Effector CD8-positive, alpha-beta T cell (primary cell): ENCODE results near the gene INTS1.
A peak's percentile ranks its signal among the peaks of the same experiment; 100 is the strongest.

Experiments
- DNase-seq: peaks from one replicate; lab custom pipeline; 2025; lab: John Stamatoyannopoulos, UW

Gene INTS1

GRCh38 chr7:1486571-1486970, 17.6 kb downstream of the INTS1 start:
- no peak for DNase-seq

GRCh38 chr7:1485156-1485555, 19.0 kb downstream of the INTS1 start:
- no peak for DNase-seq

GRCh38 chr7:1484569-1484968, 19.6 kb downstream of the INTS1 start:
- no peak for DNase-seq

- DNase-seq, result no peak
These were observed 20.4 kb downstream of the INTS1 start for GRCh38 chr7:1483536-1484505.

- no peak for DNase-seq
These were observed 21.1 kb downstream of the INTS1 start for GRCh38 chr7:1483079-1483478.

DNA sequence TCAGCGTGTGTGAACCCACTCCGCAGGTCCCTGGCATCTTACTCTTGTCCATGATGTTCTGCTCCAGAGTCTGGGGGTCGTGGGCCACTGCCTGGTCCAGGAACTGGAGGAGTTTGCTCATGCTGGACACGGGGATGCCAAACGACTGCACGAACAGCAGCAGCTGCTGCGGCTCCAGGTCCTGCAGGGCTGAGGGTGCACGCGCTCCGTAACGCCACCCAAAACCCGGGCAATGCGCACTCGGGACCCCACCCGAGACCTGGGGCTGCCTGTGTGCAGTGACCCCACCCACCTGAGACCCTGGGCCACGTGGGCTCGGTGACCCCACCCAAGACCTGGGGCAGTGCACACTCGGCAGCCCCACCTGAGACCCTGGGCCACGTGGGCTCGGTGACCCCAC, 22.9 kb downstream of the INTS1 start:
- DNase-seq, result no peak

- DNase-seq, result no peak
These were observed 23.5 kb downstream of the INTS1 start for GRCh38 chr7:1480670-1481069.

DNA sequence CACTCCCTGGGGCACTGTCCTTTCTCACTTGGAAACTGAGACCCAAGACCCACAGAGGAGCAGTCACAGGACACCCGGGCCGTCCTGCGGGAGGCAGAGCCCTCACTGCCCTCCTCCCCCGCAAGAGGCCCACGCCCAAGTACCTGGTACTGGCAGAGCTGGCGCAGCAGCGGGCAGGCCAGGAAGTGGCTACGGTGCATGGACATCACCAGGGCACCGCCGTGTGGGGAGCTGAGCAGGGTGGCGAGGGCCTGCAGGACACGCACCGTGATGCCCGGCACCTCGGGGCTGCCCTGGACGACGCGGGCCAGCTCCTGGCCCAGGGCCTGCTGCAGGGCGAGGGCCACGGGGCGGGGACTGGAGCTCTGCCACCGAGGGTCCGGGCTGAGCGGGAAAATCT, 24.9 kb downstream of the INTS1 start:
- no peak for DNase-seq

GRCh38 chr7:1478480-1478879, 25.7 kb downstream of the INTS1 start:
- no peak for DNase-seq

DNA sequence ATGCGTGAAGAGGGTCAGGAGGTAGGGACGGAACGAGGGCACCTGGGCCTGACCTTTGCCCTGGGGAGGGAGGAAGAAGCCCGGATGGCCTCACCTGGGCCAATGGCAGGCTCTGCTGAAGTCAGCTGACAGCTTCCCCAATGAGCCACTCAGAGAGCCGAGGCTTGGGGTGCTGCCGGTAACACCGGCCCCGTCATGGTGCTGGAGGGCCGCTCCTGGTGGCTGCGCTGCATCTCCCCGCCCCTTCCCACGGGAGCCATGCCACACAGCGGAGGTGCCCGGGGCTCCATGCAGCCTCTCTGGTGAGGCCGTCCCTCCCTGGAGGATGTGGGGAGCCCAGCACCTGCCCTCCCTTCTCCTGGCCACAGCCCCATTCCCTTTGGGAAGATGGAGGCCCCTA, 27.3 kb downstream of the INTS1 start:
- DNase-seq, result no peak

GRCh38 chr7:1475991-1476390, 28.2 kb downstream of the INTS1 start:
- no peak for DNase-seq

GRCh38 chr7:1475393-1475792, 28.8 kb downstream of the INTS1 start:
- no peak for DNase-seq

- no peak for DNase-seq
These were observed 29.5 kb downstream of the INTS1 start for GRCh38 chr7:1474736-1475135.

DNA sequence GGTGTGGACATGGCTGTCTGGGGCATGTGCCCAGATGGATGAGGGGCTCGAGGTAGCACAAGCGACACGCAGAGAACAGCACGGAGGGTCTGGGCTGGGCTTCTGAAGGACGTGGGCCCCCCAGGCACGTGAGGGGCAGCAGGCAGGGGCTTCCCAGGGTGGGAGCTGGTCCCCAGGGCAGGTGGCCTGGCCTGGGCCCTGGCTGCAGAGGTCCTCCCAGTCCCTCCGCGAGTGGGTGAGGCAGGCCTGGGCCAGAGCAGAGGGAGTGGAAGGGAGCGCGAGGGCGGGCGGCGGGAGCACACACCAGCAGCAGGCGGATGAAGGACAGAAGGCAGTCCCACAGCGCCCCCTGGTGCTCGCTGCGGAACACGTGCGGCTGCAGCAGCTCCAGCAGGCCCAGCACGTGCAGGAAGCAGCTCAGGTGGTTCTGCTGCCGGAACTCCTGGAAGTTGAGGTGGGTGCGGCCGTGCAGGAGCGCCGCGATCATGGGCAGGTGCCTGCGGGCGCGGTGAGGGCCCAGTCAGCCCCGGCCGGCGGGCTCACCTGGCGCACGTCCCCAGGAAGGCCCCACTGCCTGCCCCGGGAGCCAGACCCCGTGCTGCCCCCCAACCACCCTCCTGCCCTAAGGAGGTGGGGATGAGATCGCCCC, 30.2 kb downstream of the INTS1 start:
- DNase-seq, result peak; percentile 68

GRCh38 chr7:1470901-1471300, 33.3 kb downstream of the INTS1 start:
- DNase-seq, result no peak

GRCh38 chr7:1468643-1469298, 35.4 kb downstream of the INTS1 start:
- DNase-seq, result no peak

GRCh38 chr7:1468203-1468602, 36.0 kb downstream of the INTS1 start:
- no peak for DNase-seq

GRCh38 chr7:1466524-1467271, 37.5 kb downstream of the INTS1 start:
- no peak for DNase-seq

- no peak for DNase-seq
These were observed 39.5 kb downstream of the INTS1 start for GRCh38 chr7:1464694-1465093.

DNA sequence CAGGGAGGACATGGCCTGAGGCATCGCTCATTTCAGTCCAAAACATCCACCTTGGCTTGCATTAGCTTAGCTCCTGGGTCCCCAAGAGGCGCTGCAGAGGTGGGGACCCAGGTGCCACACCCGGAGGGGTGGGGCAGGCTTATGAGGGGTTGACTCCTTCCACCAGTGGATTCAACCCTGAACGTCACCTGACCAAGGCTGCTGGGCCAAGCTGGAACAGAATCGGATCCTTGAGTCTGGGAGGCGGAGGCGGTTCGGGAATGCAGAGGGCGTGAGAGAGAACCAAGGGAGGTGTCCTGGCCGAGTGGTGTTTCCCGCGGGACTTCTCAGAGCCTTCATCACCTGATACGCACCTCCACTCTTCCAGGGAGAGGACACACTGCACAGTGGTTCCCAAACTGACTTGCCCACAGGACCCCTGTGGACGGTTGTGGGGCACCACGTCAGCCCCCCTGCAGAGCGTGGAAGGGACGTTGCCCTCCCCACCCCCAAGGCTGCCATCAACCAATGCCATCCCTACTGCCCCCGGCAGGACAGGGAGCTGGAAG, 40.4 kb downstream of the INTS1 start:
- no peak for DNase-seq

DNA sequence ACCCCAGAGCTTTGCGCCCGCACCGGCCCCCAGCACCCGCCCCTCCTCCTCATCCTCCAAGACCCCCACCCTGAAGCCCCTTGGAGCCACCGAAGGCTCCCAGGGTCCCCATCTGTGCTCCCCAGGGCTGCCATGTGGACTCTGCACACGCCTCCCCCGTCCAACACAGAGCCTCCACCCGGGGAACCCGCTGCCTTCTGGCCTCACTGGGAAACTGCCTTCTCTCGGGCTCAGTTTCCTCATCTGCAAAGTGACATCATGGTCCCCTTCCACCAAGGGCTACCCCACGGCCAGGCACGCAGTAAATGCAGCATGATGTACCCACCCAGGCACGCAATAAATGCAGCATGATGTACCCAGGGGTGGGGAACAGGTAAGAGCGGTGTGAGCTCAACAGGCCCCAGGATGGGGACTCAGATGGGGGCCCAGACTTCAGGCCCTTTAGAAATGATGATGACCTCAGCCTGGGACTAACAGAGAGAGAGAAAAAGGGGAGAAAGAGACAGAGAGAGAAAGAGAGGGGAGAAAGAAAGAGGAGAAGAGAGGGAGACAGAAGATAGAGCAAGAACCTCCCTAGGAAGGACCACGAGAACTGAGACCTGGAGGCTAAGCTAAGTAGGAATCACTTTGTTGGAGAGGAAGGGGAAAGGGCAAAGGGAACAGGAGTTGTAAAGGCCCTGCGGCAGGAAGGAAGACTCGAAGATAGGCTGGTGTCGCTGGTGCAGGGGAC, 42.4 kb downstream of the INTS1 start:
- DNase-seq, result no peak
